Measurements from ENCODE around the gene FAM43A.
A peak's percentile ranks its signal among the peaks of the same experiment; 100 is the strongest.

The FAM43A gene

DNA sequence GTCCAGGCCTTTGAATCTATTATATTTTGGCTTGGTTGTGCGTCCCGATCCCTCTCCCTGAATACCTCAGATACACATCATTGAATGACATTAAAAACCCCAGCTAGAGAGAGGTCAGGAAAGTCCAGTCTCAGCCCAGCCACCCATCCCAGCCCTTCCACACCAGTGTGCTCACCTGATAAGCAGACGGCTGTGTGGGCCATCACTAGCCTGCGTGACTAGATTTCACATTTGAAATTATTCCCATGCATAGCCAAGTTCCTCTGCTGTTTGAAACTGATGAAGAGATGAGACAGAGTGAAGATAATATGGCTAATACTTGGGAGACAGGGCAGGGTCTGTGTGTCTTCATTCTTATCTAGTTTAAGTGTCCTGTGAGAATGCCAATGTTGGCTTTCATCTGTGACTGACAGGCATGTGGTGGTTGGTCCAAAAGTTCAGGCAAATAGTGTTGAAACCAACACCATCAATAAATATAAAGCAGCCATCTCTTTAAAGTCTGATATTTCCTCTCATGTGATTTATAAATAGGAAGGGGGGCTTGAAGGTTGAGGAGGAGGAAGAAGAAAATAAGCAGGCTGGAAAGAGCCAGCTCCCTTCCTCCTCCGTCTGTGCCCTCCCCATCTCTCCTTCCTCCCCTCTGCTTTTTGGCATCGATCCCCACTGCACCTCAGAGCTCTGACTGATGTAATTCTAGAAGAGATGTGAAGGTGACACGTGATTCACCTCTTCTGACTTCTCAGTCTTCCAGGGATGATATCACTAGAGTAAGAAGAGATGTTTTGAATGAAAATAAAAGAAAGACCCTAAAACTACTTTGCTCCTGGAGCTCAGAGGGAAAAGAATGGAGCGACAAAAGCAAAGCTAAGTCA, 5.1 kb downstream of the FAM43A start:
- in situ Hi-C loops (cut with MboI; ENCODE audit: low pct_unique_long_range_greater_than_20kb, low sequenced_read_pairs, unreplicated experiment) = loop anchor here (25.0 kb wide), 2 partner anchors 272 to 847 kb away; partner anchors contain the start of gene PPP1R2
- TF ChIP-seq, protein P1, sequence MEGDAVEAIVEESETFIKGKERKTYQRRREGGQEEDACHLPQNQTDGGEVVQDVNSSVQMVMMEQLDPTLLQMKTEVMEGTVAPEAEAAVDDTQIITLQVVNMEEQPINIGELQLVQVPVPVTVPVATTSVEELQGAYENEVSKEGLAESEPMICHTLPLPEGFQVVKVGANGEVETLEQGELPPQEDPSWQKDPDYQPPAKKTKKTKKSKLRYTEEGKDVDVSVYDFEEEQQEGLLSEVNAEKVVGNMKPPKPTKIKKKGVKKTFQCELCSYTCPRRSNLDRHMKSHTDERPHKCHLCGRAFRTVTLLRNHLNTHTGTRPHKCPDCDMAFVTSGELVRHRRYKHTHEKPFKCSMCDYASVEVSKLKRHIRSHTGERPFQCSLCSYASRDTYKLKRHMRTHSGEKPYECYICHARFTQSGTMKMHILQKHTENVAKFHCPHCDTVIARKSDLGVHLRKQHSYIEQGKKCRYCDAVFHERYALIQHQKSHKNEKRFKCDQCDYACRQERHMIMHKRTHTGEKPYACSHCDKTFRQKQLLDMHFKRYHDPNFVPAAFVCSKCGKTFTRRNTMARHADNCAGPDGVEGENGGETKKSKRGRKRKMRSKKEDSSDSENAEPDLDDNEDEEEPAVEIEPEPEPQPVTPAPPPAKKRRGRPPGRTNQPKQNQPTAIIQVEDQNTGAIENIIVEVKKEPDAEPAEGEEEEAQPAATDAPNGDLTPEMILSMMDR (IDR thresholded peaks at IDR 0.05; ENCODE audit: extremely low read depth, insufficient read depth, missing control alignments) = no peak
- no peak for DNase-seq (ENCODE audit: low spot score)

DNA sequence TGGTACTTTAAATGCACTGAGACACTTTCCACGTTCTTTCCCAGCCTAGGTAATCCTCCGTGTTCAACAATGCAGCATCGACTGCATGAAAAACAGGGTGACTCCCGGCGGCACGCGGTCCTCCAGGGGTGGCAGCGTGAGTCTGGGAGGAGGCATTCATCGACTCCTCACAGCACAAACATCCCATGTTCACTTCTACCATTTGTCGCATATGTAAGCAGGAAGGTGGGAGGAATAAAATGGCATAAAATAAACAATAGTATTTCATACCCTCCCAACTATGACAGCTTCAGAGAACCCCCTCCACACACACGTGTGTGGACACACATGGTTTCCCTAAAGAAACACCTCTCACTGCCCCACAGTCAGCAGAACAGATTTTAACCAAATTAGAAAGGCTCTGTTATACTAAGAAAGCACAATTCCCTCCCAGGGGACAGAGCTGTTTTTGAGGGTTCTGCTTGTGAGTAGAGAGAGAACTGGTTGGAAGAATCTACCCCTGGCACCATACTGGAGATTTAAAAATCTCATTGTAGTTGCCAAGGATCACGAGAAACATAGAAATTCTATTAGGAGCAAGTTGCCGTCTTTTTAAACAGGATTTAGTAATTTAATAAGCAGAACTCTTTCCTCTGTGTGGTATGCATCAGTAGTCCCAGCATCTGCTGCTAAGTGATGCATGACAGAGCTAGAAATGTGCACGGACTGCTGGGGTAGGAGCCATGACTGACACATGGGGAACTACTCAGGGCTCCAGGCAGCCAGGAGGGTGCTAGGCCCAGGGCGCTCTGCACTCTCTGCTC, 6.0 kb downstream of the FAM43A start:
- in situ Hi-C loops (cut with MboI; ENCODE audit: low pct_unique_long_range_greater_than_20kb, low sequenced_read_pairs, unreplicated experiment) = loop anchor here (25.0 kb wide), 2 partner anchors 271 to 846 kb away; partner anchors contain the start of gene PPP1R2
- DNase-seq (ENCODE audit: low spot score) = peak; percentile 82
- TF ChIP-seq, protein P1 (IDR thresholded peaks at IDR 0.05; ENCODE audit: extremely low read depth, insufficient read depth, missing control alignments) = no peak

DNA sequence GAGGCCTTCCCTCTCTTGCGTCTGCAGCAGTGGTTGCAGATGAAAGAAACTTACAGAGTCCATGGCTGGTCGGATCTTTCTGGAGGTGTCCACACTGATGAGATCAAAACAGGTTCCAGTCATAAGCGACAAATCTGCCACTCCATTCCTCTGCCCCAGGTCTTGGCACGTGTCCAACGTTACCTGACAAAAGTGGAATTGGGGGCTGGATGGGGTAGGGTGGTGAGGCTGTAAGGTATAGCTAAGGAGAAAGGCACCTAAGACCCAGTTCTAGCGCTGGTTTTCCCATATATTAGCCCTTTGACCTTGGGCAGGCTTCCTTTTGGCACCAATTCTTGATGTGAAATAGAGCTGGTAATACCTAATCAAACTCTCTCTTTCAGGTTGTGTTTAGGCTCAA, 11.0 kb downstream of the FAM43A start:
- TF ChIP-seq, protein P1 (IDR thresholded peaks at IDR 0.05; ENCODE audit: extremely low read depth, insufficient read depth, missing control alignments) = no peak
- in situ Hi-C loops (cut with MboI; ENCODE audit: low pct_unique_long_range_greater_than_20kb, low sequenced_read_pairs, unreplicated experiment) = loop anchor here (25.0 kb wide), 2 partner anchors 266 to 841 kb away; partner anchors contain the start of gene PPP1R2
- no peak for DNase-seq (ENCODE audit: low spot score)

DNA sequence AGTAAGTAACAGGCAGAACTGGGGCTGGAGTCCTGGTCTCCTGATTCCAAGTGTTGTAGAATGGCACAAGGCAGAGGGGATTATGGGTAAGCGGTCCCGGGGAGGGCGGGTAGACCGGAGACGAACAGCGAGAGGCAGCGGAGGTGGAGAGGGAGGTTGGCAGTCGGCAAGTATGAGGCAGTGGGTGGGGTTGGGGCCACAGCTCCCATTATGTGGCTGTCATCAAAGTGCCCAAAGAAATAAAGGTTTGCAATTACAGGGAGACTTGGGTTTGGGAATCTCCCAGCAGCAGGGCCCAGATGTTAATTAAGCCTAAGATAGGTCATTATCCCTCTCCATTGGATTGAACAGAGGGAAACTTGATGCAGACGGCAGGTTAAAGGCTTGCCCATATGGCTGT, 16.9 kb downstream of the FAM43A start:
- TF ChIP-seq, protein P1 (IDR thresholded peaks at IDR 0.05; ENCODE audit: extremely low read depth, insufficient read depth, missing control alignments) = no peak
- DNase-seq (ENCODE audit: low spot score) = no peak
- in situ Hi-C loops (cut with MboI; ENCODE audit: low pct_unique_long_range_greater_than_20kb, low sequenced_read_pairs, unreplicated experiment) = no loop called here

DNA sequence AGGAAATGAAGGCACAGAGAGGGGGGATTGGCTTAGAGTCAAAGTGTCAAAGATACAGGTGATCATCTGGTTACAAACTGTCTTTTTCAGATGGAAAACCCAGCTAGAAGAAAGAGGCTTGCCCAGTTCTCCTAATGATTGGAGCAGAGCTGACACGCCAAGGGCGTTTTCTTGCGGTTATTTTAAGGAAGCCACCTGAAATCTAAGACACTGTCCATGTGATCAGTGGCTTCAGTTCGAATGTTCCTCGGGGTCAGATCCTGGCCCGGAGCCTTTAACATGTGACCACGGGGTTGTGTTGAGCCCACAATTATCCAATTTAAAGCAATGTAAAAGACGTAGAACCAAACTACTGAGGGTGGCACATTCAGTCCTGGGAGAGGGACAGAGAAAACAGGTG, 19.5 kb downstream of the FAM43A start:
- TF ChIP-seq, protein P1 (IDR thresholded peaks at IDR 0.05; ENCODE audit: extremely low read depth, insufficient read depth, missing control alignments) = no peak
- in situ Hi-C loops (cut with MboI; ENCODE audit: low pct_unique_long_range_greater_than_20kb, low sequenced_read_pairs, unreplicated experiment) = no loop called here
- no peak for DNase-seq (ENCODE audit: low spot score)

DNA sequence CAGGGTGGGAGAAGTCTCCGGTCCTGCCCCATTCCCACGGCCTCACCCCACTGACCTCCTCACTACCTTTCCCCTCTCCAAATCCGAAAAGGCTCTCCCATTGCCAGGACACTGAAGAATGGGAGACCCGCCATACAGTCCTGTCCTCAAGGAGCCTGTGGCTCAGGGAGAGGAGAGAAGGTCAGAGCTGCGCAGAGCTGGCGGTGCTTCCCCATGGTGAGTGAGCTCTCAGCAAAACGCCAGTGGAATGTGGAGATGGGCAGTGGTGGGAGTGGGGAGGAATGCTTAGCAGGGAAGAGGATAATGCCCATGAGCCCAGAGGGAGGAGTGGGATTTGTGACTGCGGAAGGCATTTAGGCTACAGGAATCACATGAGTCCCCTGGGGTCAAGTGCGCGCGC, 20.1 kb downstream of the FAM43A start:
- no peak for DNase-seq (ENCODE audit: low spot score)
- in situ Hi-C loops (cut with MboI; ENCODE audit: low pct_unique_long_range_greater_than_20kb, low sequenced_read_pairs, unreplicated experiment) = no loop called here
- TF ChIP-seq, protein P1 (IDR thresholded peaks at IDR 0.05; ENCODE audit: extremely low read depth, insufficient read depth, missing control alignments) = no peak
